IPS DF 6.9 (cell line): ENCODE results near the gene HBB.
"Not testable (repeated sequence)": the region's sequence is repeated elsewhere in the genome, so short reads cannot be mapped to it uniquely, and the experiment has no call there.

Source experiments
- DNase-seq: peaks from one replicate; pipeline ENCODE4 v3.0.0-alpha.2; 2013; ENCODE audit warnings: low read depth, low spot score
- H3K27ac ChIP-seq: one replicate; pipeline ENCODE4 v1.5.1; 2013; ENCODE audit warnings: low read length, control low read depth
- H3K27me3 ChIP-seq: 2 replicates; pipeline ENCODE4 v1.6.1; 2013; ENCODE audit warnings: mild to moderate bottlenecking, low read length; ENCODE audit not compliant: control insufficient read depth, insufficient read depth
- H3K36me3 ChIP-seq: 2 replicates; pipeline ENCODE4 v1.6.1; 2013; ENCODE audit warnings: low read length; ENCODE audit not compliant: control insufficient read depth, insufficient read depth
- H3K4me1 ChIP-seq: 2 replicates; pipeline ENCODE4 v1.6.1; 2013; ENCODE audit warnings: low read length; ENCODE audit not compliant: control insufficient read depth, insufficient read depth
- H3K4me3 ChIP-seq: 2 replicates; pipeline ENCODE4 v1.5.1; 2013; ENCODE audit warnings: mild to moderate bottlenecking, low read length
- H3K9me3 ChIP-seq: 2 replicates; pipeline ENCODE4 v1.6.1; 2013; ENCODE audit warnings: low read length, inconsistent platforms; ENCODE audit not compliant: control insufficient read depth, insufficient read depth
- WGBS: extraction: QIAGEN DNeasy Blood & Tissue Kit; methylation state at CpG from one replicate; pipeline ENCODE4 v1.1.7; 2013; ENCODE audit warnings: mixed read lengths, missing lambda C conversion rate; ENCODE audit not compliant: insufficient read length, insufficient coverage; 5-methylcytosine and 5-hydroxymethylcytosine counted together

Gene HBB

GRCh38 chr11:5254646-5255413 lies 28.0 kb upstream of the HBB start, which contains the start of gene HBG2:
Gene HBG2, minus strand, starts transcription at chr11:5254781. Its CDS starts 53 bp downstream, at chr11:5254728.
- WGBS, result no CpG with 5 or more reads among the region's 9 CpGs
- not testable (repeated sequence) for H3K27ac ChIP-seq, H3K36me3 ChIP-seq, DNase-seq, H3K4me3 ChIP-seq, H3K9me3 ChIP-seq, H3K27me3 ChIP-seq, H3K4me1 ChIP-seq

DNA sequence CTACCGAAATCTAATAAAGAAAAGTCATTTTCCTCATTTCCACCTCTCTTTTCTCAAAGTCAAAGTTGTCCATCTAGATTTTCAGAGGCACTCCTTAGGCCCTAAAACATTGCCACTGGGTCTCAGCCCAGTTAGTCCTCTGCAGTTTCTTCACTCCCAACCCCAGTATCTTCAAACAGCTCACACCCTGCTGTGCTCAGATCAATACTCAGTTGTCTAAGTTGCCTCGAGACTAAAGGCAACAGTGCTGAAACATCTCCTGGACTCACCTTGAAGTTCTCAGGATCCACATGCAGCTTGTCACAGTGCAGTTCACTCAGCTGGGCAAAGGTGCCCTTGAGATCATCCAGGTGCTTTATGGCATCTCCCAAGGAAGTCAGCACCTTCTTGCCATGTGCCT lies 27.2 kb upstream of the HBB start:
- not testable (repeated sequence) for H3K36me3 ChIP-seq, H3K4me1 ChIP-seq
- WGBS, result no CpG with 5 or more reads among the region's 2 CpGs

GRCh38 chr11:5253440-5253839 lies 26.6 kb upstream of the HBB start:
- H3K4me3 ChIP-seq, H3K27me3 ChIP-seq, H3K27ac ChIP-seq, DNase-seq, H3K36me3 ChIP-seq, H3K9me3 ChIP-seq, H3K4me1 ChIP-seq: not testable (repeated sequence)
- WGBS, result no CpG with 5 or more reads among the region's 5 CpGs

More for the DNA sequence above, 27.2 kb upstream of the HBB start:
- not testable (repeated sequence) for H3K9me3 ChIP-seq, H3K4me3 ChIP-seq, DNase-seq, H3K27ac ChIP-seq, H3K27me3 ChIP-seq

- no peak for DNase-seq
- Histone ChIP-seq H3K27ac (no peak overlapping the region), H3K4me1 (0 out of 2 replicates have a peak, but pooled peaks cover 1% of the 10 kb centered on the region), H3K4me3 (no peak overlapping the region), H3K27me3 (no peaks in the 10 kb centered on the region), H3K36me3 (no peaks in the 10 kb centered on the region), H3K9me3 (no peaks in the 10 kb centered on the region)
- WGBS, result no CpG with 5 or more reads among the region's 1 CpG
Measured at GRCh38 chr11:5252919-5253265, 26.0 kb upstream of the HBB start.

- DNase-seq, result no peak
- no peaks in the 10 kb centered on the region for H3K4me1 ChIP-seq
- H3K36me3 ChIP-seq, result no peaks in the 10 kb centered on the region
- H3K27me3 ChIP-seq, result no peaks in the 10 kb centered on the region
- H3K9me3 ChIP-seq, result no peaks in the 10 kb centered on the region
- no peak overlapping the region for H3K27ac ChIP-seq
- no CpG with 5 or more reads among the region's 9 CpGs for WGBS
- H3K4me3 ChIP-seq, result no peak overlapping the region
Measured at GRCh38 chr11:5252192-5252918, 25.5 kb upstream of the HBB start.

DNA sequence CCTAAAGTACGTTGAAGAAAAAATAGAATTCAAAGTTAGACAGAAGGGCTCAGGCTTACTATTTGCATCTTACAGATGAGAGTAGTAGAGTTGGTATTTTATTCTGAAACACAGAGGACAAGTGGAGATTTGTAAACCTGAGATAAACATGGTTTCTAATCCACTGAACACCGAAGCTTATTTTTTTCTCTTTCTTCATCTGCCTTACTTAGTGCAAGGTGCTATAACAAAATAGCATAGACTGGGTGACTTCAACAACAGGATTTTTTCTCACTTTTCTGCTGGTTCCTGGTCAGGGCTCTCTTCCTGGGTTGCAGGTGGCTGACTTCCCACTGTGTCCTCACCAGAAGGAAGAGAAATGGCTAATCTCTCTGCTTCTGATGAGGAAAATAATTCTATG lies 24.9 kb upstream of the HBB start:
- Histone ChIP-seq H3K27me3 (no peaks in the 10 kb centered on the region), H3K9me3 (no peaks in the 10 kb centered on the region), H3K4me3 (no peak overlapping the region), H3K27ac (no peak overlapping the region), H3K36me3 (no peaks in the 10 kb centered on the region), H3K4me1 (no peaks in the 10 kb centered on the region)
- no peak for DNase-seq
- no CpG with 5 or more reads among the region's 2 CpGs for WGBS

- H3K36me3 ChIP-seq, result no peaks in the 10 kb centered on the region
- no peaks in the 10 kb centered on the region for H3K27me3 ChIP-seq
- H3K27ac ChIP-seq, result no peak overlapping the region
- no CpG with 5 or more reads among the region's 4 CpGs for whole genome bisulfite sequencing
- no peaks in the 10 kb centered on the region for H3K9me3 ChIP-seq
- no peak for DNase-seq
- H3K4me1 ChIP-seq, result no peaks in the 10 kb centered on the region
- no peak overlapping the region for H3K4me3 ChIP-seq
Measured at GRCh38 chr11:5250543-5251204, 23.8 kb upstream of the HBB start.

- not testable (repeated sequence) for DNase-seq, H3K9me3 ChIP-seq, H3K4me3 ChIP-seq, H3K27me3 ChIP-seq, H3K36me3 ChIP-seq, H3K27ac ChIP-seq, H3K4me1 ChIP-seq
- WGBS, result no CpG with 5 or more reads among the region's 9 CpGs
Measured at GRCh38 chr11:5249807-5250396, 23.0 kb upstream of the HBB start, which contains the start of gene HBG1. Gene HBG1, minus strand, starts transcription at chr11:5249857. Its CDS starts 53 bp downstream, at chr11:5249804.

DNA sequence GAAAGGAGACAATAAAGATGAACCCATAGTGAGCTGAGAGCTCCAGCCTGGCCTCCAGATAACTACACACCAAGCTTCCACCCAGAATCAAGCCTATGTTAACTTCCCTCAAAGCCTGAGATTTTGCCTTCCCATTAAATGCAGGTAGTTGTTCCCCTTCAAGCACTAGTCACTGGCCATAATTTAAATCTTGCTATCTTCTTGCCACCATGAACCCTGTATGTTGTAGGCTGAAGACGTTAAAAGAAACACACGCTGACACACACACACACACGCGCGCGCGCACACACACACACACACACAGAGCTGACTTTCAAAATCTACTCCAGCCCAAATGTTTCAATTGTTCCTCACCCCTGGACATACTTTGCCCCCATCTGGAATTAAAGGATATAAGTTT lies 21.6 kb upstream of the HBB start:
- not testable (repeated sequence) for H3K36me3 ChIP-seq, DNase-seq, H3K27me3 ChIP-seq, H3K4me1 ChIP-seq, H3K4me3 ChIP-seq, H3K9me3 ChIP-seq, H3K27ac ChIP-seq
- WGBS, result no CpG with 5 or more reads among the region's 7 CpGs

- Histone ChIP-seq H3K27ac (no peak overlapping the region), H3K9me3 (no peaks in the 10 kb centered on the region), H3K4me1 (no peaks in the 10 kb centered on the region), H3K4me3 (no peak overlapping the region), H3K27me3 (no peaks in the 10 kb centered on the region), H3K36me3 (no peaks in the 10 kb centered on the region)
- no CpG with 5 or more reads among the region's 3 CpGs for WGBS
- no peak for DNase-seq
Measured at GRCh38 chr11:5247472-5248192, 20.8 kb upstream of the HBB start.
